PC-3 (cell line): ENCODE measurements around the gene TSPAN12. TPM values are rescaled to one million over a fixed set of nuclear protein-coding genes. Genes with fewer than 3 reads are reported as not detected.

Experiments
- ATAC-seq: fragments of 200-7000 bp; cut with Tn5 transposase; 2 replicates; pipeline ENCODE4 v1.9.1; 2020; ENCODE audit warnings: mild to moderate bottlenecking, moderate library complexity
- BruUV-seq: library from RNA; stranded (reverse); fragments of 400-500 nt; replicated peaks from 2 replicates; lab custom pipeline; 2021; lab: Mats Ljungman, UMichigan
- CTCF ChIA-PET: fragments of 300-600 bp; sonication (Branson Sonifier 250); formaldehyde crosslinking; loops from one replicate; lab custom pipeline; 2022; ENCODE audit warnings: antibody characterized with exemption; lab: Charles Lee
- POLR2A ChIA-PET: fragments of 300-600 bp; sonication (Branson Sonifier 250); formaldehyde crosslinking; loops from one replicate; lab custom pipeline; 2022; ENCODE audit warnings: antibody characterized with exemption; ENCODE audit not compliant: unreplicated experiment; lab: Charles Lee
- DNase-seq: peaks from one replicate; pipeline ENCODE4 v3.0.0-alpha.2; 2015
- H2AFZ ChIP-seq: fragments of 300-600 bp; sonication (generic); 2 replicates; pipeline ENCODE4 v1.6.0; 2016; ENCODE audit warnings: antibody characterized with exemption, low read length
- H3F3A ChIP-seq: fragments of 300-600 bp; sonication (generic); one replicate; pipeline ENCODE4 v1.6.0; 2017; ENCODE audit warnings: antibody characterized with exemption, low read length, control low read depth, mild to moderate bottlenecking; ENCODE audit not compliant: unreplicated experiment
- H3K27ac ChIP-seq: fragments of 300-600 bp; sonication (generic); 2 replicates; pipeline ENCODE4 v1.5.1; 2016; ENCODE audit warnings: mild to moderate bottlenecking, low read length
- H3K27me3 ChIP-seq: fragments of 300-600 bp; sonication (generic); 2 replicates; pipeline ENCODE4 v1.6.1; 2016; ENCODE audit warnings: low read length, mixed read lengths
- H3K36me3 ChIP-seq: fragments of 300-600 bp; sonication (generic); 2 replicates; pipeline ENCODE4 v1.6.1; 2016; ENCODE audit warnings: low read depth, mixed run types, low read length, mixed read lengths
- H3K4me1 ChIP-seq: fragments of 300-600 bp; sonication (generic); 2 replicates; pipeline ENCODE4 v1.5.1; 2016; ENCODE audit warnings: low read length; ENCODE audit not compliant: insufficient read depth
- H3K4me2 ChIP-seq: fragments of 300-600 bp; sonication (generic); 2 replicates; pipeline ENCODE4 v1.6.0; 2016; ENCODE audit warnings: low read length
- H3K4me3 ChIP-seq: fragments of 300-600 bp; sonication (generic); 2 replicates; pipeline ENCODE4 v1.5.1; 2016; ENCODE audit warnings: mild to moderate bottlenecking, low read length, mixed read lengths
- H3K79me2 ChIP-seq: fragments of 300-600 bp; sonication (generic); 2 replicates; pipeline ENCODE4 v1.6.1; 2017; ENCODE audit warnings: low read length, mixed read lengths
- H3K9ac ChIP-seq: fragments of 300-600 bp; sonication (generic); 2 replicates; pipeline ENCODE4 v1.6.0; 2016; ENCODE audit warnings: mild to moderate bottlenecking, low read length
- H3K9me2 ChIP-seq: fragments of 300-600 bp; sonication (generic); replicated peaks from 2 replicates; pipeline ENCODE4 v1.6.1; 2016; ENCODE audit warnings: mixed run types, low read length, mixed read lengths
- H3K9me3 ChIP-seq: fragments of 300-600 bp; sonication (generic); 2 replicates; pipeline ENCODE4 v1.6.1; 2016; ENCODE audit warnings: low read length, mixed read lengths
- H4K20me1 ChIP-seq: fragments of 300-600 bp; sonication (generic); 2 replicates; pipeline ENCODE4 v1.6.1; 2016; ENCODE audit warnings: low read length, mixed read lengths
- CTCF ChIP-seq: fragments of 300-600 bp; sonication (generic); conservative IDR thresholded peaks from 2 replicates; pipeline ENCODE4 v1.5.1; 2017; ENCODE audit warnings: antibody characterized with exemption, low read depth, mild to moderate bottlenecking, low read length
- EZH2 ChIP-seq: fragments of 300-600 bp; sonication (generic); IDR thresholded peaks from one replicate; pipeline ENCODE4 v1.6.1; 2017; ENCODE audit warnings: antibody characterized with exemption, mild to moderate bottlenecking, low read length; ENCODE audit not compliant: unreplicated experiment
- EZH2phosphoT487 ChIP-seq: fragments of 300-600 bp; sonication (generic); IDR thresholded peaks from 2 replicates; pipeline ENCODE4 v1.6.1; 2018; ENCODE audit warnings: mild to moderate bottlenecking, antibody characterized with exemption, low read length, borderline replicate concordance
- intact Hi-C: fragments of 100-400 bp; cut with micrococcal nuclease; formaldehyde crosslinking; loops from 2 replicates; pipeline ENCODE4 v1.9.0; 2023
- total RNA-seq: library from RNA; depleted of rRNA; stranded (reverse); fragments of >200 nt; gene quantifications from 2 replicates; pipeline ENCODE4 v1.2.3, GENCODE V29; 2014

Gene TSPAN12
- total RNA-seq, 1 experiment from 2014 or later: 8.3 TPM

GRCh38 chr7:120802751-120803150 is 55.2 kb downstream of the TSPAN12 start:
- no peaks in the 10 kb centered on the region for H3K79me2 ChIP-seq
- H3F3A ChIP-seq: no peaks in the 10 kb centered on the region
- H4K20me1 ChIP-seq: no peaks in the 10 kb centered on the region
- H3K36me3 ChIP-seq: no peaks in the 10 kb centered on the region
- no peaks in the 10 kb centered on the region for H3K9me3 ChIP-seq
- H3K27me3 ChIP-seq: no peaks in the 10 kb centered on the region
- no peaks in the 10 kb centered on the region for H3K9me2 ChIP-seq
- H3K27ac ChIP-seq: no peak overlapping the region
- H3K4me1 ChIP-seq: no peaks in the 10 kb centered on the region
- H3K4me3 ChIP-seq: no peak overlapping the region
- DNase-seq (no peak), ATAC-seq (no peak)
- intact Hi-C loops: no loop called here
- H2AFZ ChIP-seq: no peak overlapping the region
- ChIA-PET POLR2A (no interaction called here), CTCF (no interaction called here)
- no peak overlapping the region for H3K9ac ChIP-seq
- TF ChIP-seq CTCF (no peak), EZH2phosphoT487 (no peak), EZH2 (no peak)
- no TSS peak for BruUV-seq
- no peak overlapping the region for H3K4me2 ChIP-seq

DNA sequence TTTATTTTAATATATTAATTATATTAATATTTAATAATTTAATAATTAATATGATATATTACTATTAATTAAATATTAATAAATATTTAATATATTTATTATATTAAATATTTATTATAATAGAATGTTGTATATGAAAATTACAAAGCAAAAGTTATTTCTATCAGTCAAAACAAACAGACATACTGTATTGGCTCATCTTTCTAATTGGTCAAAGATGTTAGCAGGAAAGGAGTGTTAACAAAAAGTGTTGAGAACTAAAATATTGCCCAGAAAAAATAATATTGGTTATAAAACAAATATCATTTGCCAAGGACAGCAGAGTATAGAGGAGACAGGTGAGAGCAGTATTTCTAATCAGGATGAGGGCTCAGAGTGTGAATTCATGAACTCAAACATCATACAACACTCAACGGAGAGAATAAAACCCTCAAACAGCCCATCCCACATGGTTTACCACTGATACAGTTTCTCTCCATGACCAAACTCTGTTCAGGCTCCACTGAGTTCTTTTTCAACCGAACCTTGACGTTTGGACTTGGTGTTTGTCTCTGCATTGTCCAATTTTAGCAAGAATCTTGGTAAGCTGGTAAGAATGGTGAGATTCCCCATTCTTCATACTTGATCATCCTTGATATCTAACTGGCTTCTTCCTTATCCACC is 58.0 kb downstream of the TSPAN12 start:
- Histone ChIP-seq H2AFZ (no peak overlapping the region), H3F3A (no peaks in the 10 kb centered on the region), H3K4me1 (no peaks in the 10 kb centered on the region), H3K9me3 (no peaks in the 10 kb centered on the region), H3K36me3 (no peaks in the 10 kb centered on the region), H4K20me1 (no peaks in the 10 kb centered on the region), H3K9me2 (no peaks in the 10 kb centered on the region), H3K9ac (no peak overlapping the region), H3K4me2 (no peak overlapping the region), H3K27me3 (no peaks in the 10 kb centered on the region), H3K79me2 (no peaks in the 10 kb centered on the region), H3K4me3 (no peak overlapping the region), H3K27ac (no peak overlapping the region)
- intact Hi-C loops: no loop called here
- ChIA-PET CTCF (no interaction called here), POLR2A (no interaction called here)
- BruUV-seq: no TSS peak
- DNase-seq: no peak
- no peak for TF ChIP-seq EZH2phosphoT487
- no peak for TF ChIP-seq CTCF
- TF ChIP-seq EZH2: no peak
- ATAC-seq: no peak

GRCh38 chr7:120799147-120799546 is 58.8 kb downstream of the TSPAN12 start:
- POLR2A ChIA-PET: no interaction called here

More at GRCh38 chr7:120799147-120799546, 58.8 kb downstream of the TSPAN12 start:
- Histone ChIP-seq H3K27ac (no peak overlapping the region), H3K4me3 (no peak overlapping the region), H3K79me2 (no peaks in the 10 kb centered on the region), H3K9ac (no peak overlapping the region), H2AFZ (no peak overlapping the region), H3K9me2 (no peaks in the 10 kb centered on the region), H3F3A (no peaks in the 10 kb centered on the region), H4K20me1 (no peaks in the 10 kb centered on the region), H3K27me3 (no peaks in the 10 kb centered on the region), H3K36me3 (no peaks in the 10 kb centered on the region), H3K4me1 (no peaks in the 10 kb centered on the region), H3K4me2 (no peak overlapping the region), H3K9me3 (no peaks in the 10 kb centered on the region)
- intact Hi-C loops: no loop called here
- no peak for DNase-seq
- no peak for ATAC-seq
- CTCF ChIA-PET: no interaction called here
- BruUV-seq: no TSS peak
- TF ChIP-seq CTCF (no peak), EZH2phosphoT487 (no peak), EZH2 (no peak)
